Measurements from ENCODE around the gene ACSS1.

Gene ACSS1

GRCh38 chr20:25031241-25031640 is 26.7 kb downstream of the ACSS1 start:
- no peak overlapping the region for H3K4me3 ChIP-seq (ENCODE audit: low read depth, low read length)
- no peak for DNase-seq (ENCODE audit: low read depth, low spot score)
- TF ChIP-seq CTCF (IDR thresholded peaks at IDR 0.05; ENCODE audit: low read depth, low read length): no peak
- in situ Hi-C loops (cut with HindIII; ENCODE audit: low sequenced_read_pairs): no loop called here

GRCh38 chr20:25030649-25031207 is 27.2 kb downstream of the ACSS1 start:
- DNase-seq (ENCODE audit: low read depth, low spot score): no peak
- no peak overlapping the region for H3K4me3 ChIP-seq (ENCODE audit: low read depth, low read length)
- no peak for TF ChIP-seq CTCF (IDR thresholded peaks at IDR 0.05; ENCODE audit: low read depth, low read length)
- in situ Hi-C loops (cut with HindIII; ENCODE audit: low sequenced_read_pairs): no loop called here

GRCh38 chr20:25030007-25030648 is 27.8 kb downstream of the ACSS1 start:
- in situ Hi-C loops (cut with HindIII; ENCODE audit: low sequenced_read_pairs): no loop called here
- no peak for TF ChIP-seq CTCF (IDR thresholded peaks at IDR 0.05; ENCODE audit: low read depth, low read length)

GRCh38 chr20:25025986-25026605 is 31.8 kb downstream of the ACSS1 start:
- DNase-seq (ENCODE audit: low read depth, low spot score): no peak
- TF ChIP-seq CTCF (IDR thresholded peaks at IDR 0.05; ENCODE audit: low read depth, low read length): no peak
- in situ Hi-C loops (cut with HindIII; ENCODE audit: low sequenced_read_pairs): no loop called here
- H3K4me3 ChIP-seq (ENCODE audit: low read depth, low read length): no peak overlapping the region

More at GRCh38 chr20:25030007-25030648, 27.8 kb downstream of the ACSS1 start:
- DNase-seq (ENCODE audit: low read depth, low spot score): no peak
- no peak overlapping the region for H3K4me3 ChIP-seq (ENCODE audit: low read depth, low read length)

- TF ChIP-seq CTCF (IDR thresholded peaks at IDR 0.05; ENCODE audit: low read depth, low read length): no peak
- H3K4me3 ChIP-seq (ENCODE audit: low read depth, low read length): no peak overlapping the region
- in situ Hi-C loops (cut with HindIII; ENCODE audit: low sequenced_read_pairs): no loop called here
- DNase-seq (ENCODE audit: low read depth, low spot score): no peak
Measured at GRCh38 chr20:25025091-25025861, 32.7 kb downstream of the ACSS1 start.

DNA sequence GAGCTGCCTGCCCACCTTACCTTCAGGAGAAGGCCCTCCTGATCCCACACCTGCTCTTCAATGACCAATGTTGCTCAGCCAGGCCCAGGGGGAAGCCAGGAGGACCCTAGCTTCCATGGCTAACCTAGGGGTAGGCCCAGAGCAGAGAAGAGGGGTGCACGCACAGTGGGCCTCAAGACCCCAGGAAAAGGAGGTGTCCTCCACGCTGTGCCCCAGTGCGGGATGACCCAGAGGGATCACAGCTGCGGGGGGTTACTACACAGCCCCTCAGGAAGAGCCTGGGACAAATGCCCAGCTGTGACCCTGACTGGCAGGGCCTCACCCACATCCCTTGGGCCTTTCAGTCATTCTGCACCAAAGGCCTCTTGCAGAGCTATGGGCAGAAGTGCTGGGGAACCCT is 33.8 kb downstream of the ACSS1 start:
- no peak for TF ChIP-seq CTCF (IDR thresholded peaks at IDR 0.05; ENCODE audit: low read depth, low read length)
- DNase-seq (ENCODE audit: low read depth, low spot score): no peak
- no peak overlapping the region for H3K4me3 ChIP-seq (ENCODE audit: low read depth, low read length)
- in situ Hi-C loops (cut with HindIII; ENCODE audit: low sequenced_read_pairs): no loop called here

Measured in astrocyte of the spinal cord (primary cell).